ENCODE results near the gene TAGLN2.

TAGLN2 gene

DNA sequence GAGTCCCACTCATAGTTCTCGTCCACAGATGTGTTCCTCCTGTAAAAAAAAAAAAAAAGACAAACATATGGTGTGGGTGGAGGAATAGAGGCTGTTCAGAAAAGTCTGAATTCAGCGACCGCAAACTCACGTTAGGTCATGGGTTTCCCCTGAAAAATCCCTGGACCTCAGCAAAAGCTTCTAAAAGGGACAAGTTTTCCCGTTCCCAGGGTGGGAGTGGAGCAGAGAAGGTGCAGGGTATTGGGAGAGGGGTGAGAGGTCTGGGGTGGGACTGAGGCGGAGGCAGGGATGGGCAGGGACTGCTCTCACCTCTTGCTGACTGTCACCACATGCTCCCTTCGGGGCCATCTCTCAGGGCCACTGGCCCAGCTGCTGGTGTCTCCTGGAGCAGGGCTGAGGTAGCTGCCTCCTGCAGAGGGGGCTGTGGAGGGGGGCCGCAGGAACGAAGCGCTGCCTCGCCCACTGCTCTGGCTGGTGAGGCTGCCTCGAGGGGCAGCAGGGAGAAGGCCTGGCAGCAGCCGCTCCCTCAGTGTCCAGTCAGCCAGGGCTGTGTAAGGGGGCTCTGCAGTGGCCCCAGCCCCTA is 2.6 kb upstream of the TAGLN2 start:
- Histone ChIP-seq H3K4me3 (ENCODE audit: low read depth, low read length) (no peak overlapping the region), H3K79me2 (ENCODE audit: control insufficient read depth, insufficient read depth, low read length, unreplicated experiment) (peaks cover 21% of the 10 kb centered on the region), H2AFZ (ENCODE audit: low read length, unreplicated experiment) (no peak overlapping the region), H3K27ac (ENCODE audit: low read depth, low read length) (no peak overlapping the region), H3K4me1 (ENCODE audit: control insufficient read depth, insufficient read depth, low read length, unreplicated experiment) (peaks cover 15% of the 10 kb centered on the region), H3K36me3 (ENCODE audit: insufficient read depth, low read length) (no peaks in the 10 kb centered on the region), H3K27me3 (ENCODE audit: insufficient read depth, low read length) (no peaks in the 10 kb centered on the region)

GRCh38 chr1:159927211-159927848 is 2.0 kb upstream of the TAGLN2 start:
- Histone ChIP-seq H3K27me3 (ENCODE audit: insufficient read depth, low read length) (no peaks in the 10 kb centered on the region), H3K4me3 (ENCODE audit: low read depth, low read length) (no peak overlapping the region), H3K4me1 (ENCODE audit: control insufficient read depth, insufficient read depth, low read length, unreplicated experiment) (peaks cover 19% of the 10 kb centered on the region), H3K27ac (ENCODE audit: low read depth, low read length) (no peak overlapping the region), H3K79me2 (ENCODE audit: control insufficient read depth, insufficient read depth, low read length, unreplicated experiment) (peaks cover 27% of the 10 kb centered on the region), H2AFZ (ENCODE audit: low read length, unreplicated experiment) (no peak overlapping the region), H3K36me3 (ENCODE audit: insufficient read depth, low read length) (no peaks in the 10 kb centered on the region)

- peaks cover 44% of the 10 kb centered on the region for H3K79me2 ChIP-seq (ENCODE audit: control insufficient read depth, insufficient read depth, low read length, unreplicated experiment)
- H3K36me3 ChIP-seq (ENCODE audit: insufficient read depth, low read length), result 0 out of 2 replicates have a peak, but pooled peaks cover 2% of the 10 kb centered on the region
- H3K27me3 ChIP-seq (ENCODE audit: insufficient read depth, low read length), result no peaks in the 10 kb centered on the region
- peak overlapping the region; percentile 98; the same call in 1 of the 2 replicates for H3K27ac ChIP-seq (ENCODE audit: low read depth, low read length)
- H3K4me3 ChIP-seq (ENCODE audit: low read depth, low read length), result peak overlapping the region; percentile 76
- peaks cover 35% of the 10 kb centered on the region for H3K4me1 ChIP-seq (ENCODE audit: control insufficient read depth, insufficient read depth, low read length, unreplicated experiment)
- H2AFZ ChIP-seq (ENCODE audit: low read length, unreplicated experiment), result peak overlapping the region; percentile 54
These were observed 392 bp upstream of the TAGLN2 start for GRCh38 chr1:159925719-159926078.

- Histone ChIP-seq H3K36me3 (ENCODE audit: insufficient read depth, low read length) (peaks cover 10% of the 10 kb centered on the region; the same call in 1 of the 2 replicates), H3K4me1 (ENCODE audit: control insufficient read depth, insufficient read depth, low read length, unreplicated experiment) (peaks cover 36% of the 10 kb centered on the region), H3K27me3 (ENCODE audit: insufficient read depth, low read length) (no peaks in the 10 kb centered on the region), H3K27ac (ENCODE audit: low read depth, low read length) (peak overlapping the region; percentile 98), H2AFZ (ENCODE audit: low read length, unreplicated experiment) (no peak overlapping the region), H3K79me2 (ENCODE audit: control insufficient read depth, insufficient read depth, low read length, unreplicated experiment) (peaks cover 56% of the 10 kb centered on the region), H3K4me3 (ENCODE audit: low read depth, low read length) (peak overlapping the region; percentile 76)
These were observed 1.1 kb downstream of the TAGLN2 start for GRCh38 chr1:159924025-159924790.

GRCh38 chr1:159923203-159924024 is 1.9 kb downstream of the TAGLN2 start:
- peak overlapping the region; percentile 76 for H3K4me3 ChIP-seq (ENCODE audit: low read depth, low read length)
- H3K36me3 ChIP-seq (ENCODE audit: insufficient read depth, low read length), result peaks cover 13% of the 10 kb centered on the region; the same call in 1 of the 2 replicates
- H2AFZ ChIP-seq (ENCODE audit: low read length, unreplicated experiment), result no peak overlapping the region
- no peaks in the 10 kb centered on the region for H3K27me3 ChIP-seq (ENCODE audit: insufficient read depth, low read length)
- H3K79me2 ChIP-seq (ENCODE audit: control insufficient read depth, insufficient read depth, low read length, unreplicated experiment), result peaks cover 56% of the 10 kb centered on the region
- H3K27ac ChIP-seq (ENCODE audit: low read depth, low read length), result peak overlapping the region; percentile 98
- H3K4me1 ChIP-seq (ENCODE audit: control insufficient read depth, insufficient read depth, low read length, unreplicated experiment), result peaks cover 36% of the 10 kb centered on the region

DNA sequence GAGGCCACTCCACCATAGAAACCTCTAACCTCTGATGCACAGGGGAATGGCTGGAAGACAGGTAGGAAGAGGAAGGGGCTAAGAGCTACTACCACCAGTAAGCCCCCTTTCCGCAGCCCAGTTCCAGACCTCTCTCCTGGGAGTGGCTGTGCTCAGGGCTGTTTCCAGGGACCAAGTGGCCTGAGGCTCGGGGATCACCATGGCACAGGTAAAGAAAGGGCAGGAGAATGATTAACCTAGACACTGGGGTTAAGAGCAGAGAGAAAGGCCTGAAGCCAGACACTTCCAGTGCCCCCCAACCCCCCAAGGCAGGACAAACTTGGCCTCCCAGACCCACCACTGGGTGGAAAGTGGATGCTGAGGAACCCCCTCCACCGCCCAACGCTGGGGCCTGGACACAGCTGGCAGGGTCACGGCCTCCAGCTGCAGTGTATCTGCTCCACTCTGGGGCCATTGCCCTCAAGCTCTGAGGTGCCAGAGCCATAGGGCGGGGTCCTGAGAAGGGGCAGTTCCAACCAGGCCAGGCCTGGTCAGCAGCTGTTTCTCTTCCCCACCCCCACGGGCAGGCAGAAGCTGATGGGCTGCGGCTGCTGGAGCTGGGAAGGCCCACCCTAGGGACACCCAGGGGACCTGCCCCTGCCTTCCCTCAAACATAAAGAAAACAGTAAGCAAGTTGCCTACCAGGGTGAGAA is 2.6 kb downstream of the TAGLN2 start:
- peak overlapping the region; percentile 98 for H3K27ac ChIP-seq (ENCODE audit: low read depth, low read length)
- H3K4me1 ChIP-seq (ENCODE audit: control insufficient read depth, insufficient read depth, low read length, unreplicated experiment), result peaks cover 39% of the 10 kb centered on the region
- peaks cover 13% of the 10 kb centered on the region; the same call in 1 of the 2 replicates for H3K36me3 ChIP-seq (ENCODE audit: insufficient read depth, low read length)
- no peaks in the 10 kb centered on the region for H3K27me3 ChIP-seq (ENCODE audit: insufficient read depth, low read length)
- peak overlapping the region; percentile 76 for H3K4me3 ChIP-seq (ENCODE audit: low read depth, low read length)
- peaks cover 56% of the 10 kb centered on the region for H3K79me2 ChIP-seq (ENCODE audit: control insufficient read depth, insufficient read depth, low read length, unreplicated experiment)
- no peak overlapping the region for H2AFZ ChIP-seq (ENCODE audit: low read length, unreplicated experiment)

- Histone ChIP-seq H3K4me3 (ENCODE audit: low read depth, low read length) (peak overlapping the region; percentile 76), H2AFZ (ENCODE audit: low read length, unreplicated experiment) (no peak overlapping the region), H3K27me3 (ENCODE audit: insufficient read depth, low read length) (no peaks in the 10 kb centered on the region), H3K4me1 (ENCODE audit: control insufficient read depth, insufficient read depth, low read length, unreplicated experiment) (peaks cover 43% of the 10 kb centered on the region), H3K79me2 (ENCODE audit: control insufficient read depth, insufficient read depth, low read length, unreplicated experiment) (peaks cover 56% of the 10 kb centered on the region), H3K27ac (ENCODE audit: low read depth, low read length) (peak overlapping the region; percentile 98; the same call in 1 of the 2 replicates), H3K36me3 (ENCODE audit: insufficient read depth, low read length) (peaks cover 13% of the 10 kb centered on the region; the same call in 1 of the 2 replicates)
These were observed 3.4 kb downstream of the TAGLN2 start for GRCh38 chr1:159921700-159922504.

DNA sequence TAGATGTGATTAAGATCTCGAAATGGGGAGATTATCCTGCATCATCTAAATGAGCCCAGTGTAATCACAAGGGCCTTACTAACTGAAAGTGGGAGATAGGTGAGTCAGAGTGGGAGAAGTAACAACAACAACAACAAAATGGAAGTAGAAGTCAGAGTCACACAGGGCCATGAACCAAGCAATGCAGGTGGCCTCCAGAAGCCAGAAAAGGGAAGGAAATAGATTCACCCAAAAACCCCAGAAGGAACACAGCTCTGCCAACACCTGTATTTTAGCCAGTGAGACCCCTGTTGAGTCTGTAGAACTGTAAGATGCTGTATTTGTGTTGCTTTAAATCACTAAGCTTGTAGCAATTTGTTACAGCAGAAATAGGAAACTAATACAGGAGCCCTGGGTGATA is 4.1 kb downstream of the TAGLN2 start:
- Histone ChIP-seq H3K79me2 (ENCODE audit: control insufficient read depth, insufficient read depth, low read length, unreplicated experiment) (peaks cover 56% of the 10 kb centered on the region), H2AFZ (ENCODE audit: low read length, unreplicated experiment) (no peak overlapping the region), H3K27ac (ENCODE audit: low read depth, low read length) (peak overlapping the region; percentile 98; the same call in 1 of the 2 replicates), H3K36me3 (ENCODE audit: insufficient read depth, low read length) (peaks cover 13% of the 10 kb centered on the region; the same call in 1 of the 2 replicates), H3K4me3 (ENCODE audit: low read depth, low read length) (peak overlapping the region; percentile 76; the same call in 1 of the 2 replicates), H3K27me3 (ENCODE audit: insufficient read depth, low read length) (no peaks in the 10 kb centered on the region), H3K4me1 (ENCODE audit: control insufficient read depth, insufficient read depth, low read length, unreplicated experiment) (peaks cover 47% of the 10 kb centered on the region)

- H3K4me3 ChIP-seq (ENCODE audit: low read depth, low read length), result no peak overlapping the region
- H2AFZ ChIP-seq (ENCODE audit: low read length, unreplicated experiment), result no peak overlapping the region
- H3K27ac ChIP-seq (ENCODE audit: low read depth, low read length), result peak overlapping the region; percentile 2; the same call in 1 of the 2 replicates
- peaks cover 48% of the 10 kb centered on the region for H3K4me1 ChIP-seq (ENCODE audit: control insufficient read depth, insufficient read depth, low read length, unreplicated experiment)
- no peaks in the 10 kb centered on the region for H3K27me3 ChIP-seq (ENCODE audit: insufficient read depth, low read length)
- H3K79me2 ChIP-seq (ENCODE audit: control insufficient read depth, insufficient read depth, low read length, unreplicated experiment), result peaks cover 56% of the 10 kb centered on the region
- peaks cover 13% of the 10 kb centered on the region; the same call in 1 of the 2 replicates for H3K36me3 ChIP-seq (ENCODE audit: insufficient read depth, low read length)
These were observed 4.7 kb downstream of the TAGLN2 start for GRCh38 chr1:159920651-159921050.
